GM18868 (cell line): ENCODE data around the gene RASA3.

ENCODE experiments used
- ATAC-seq: cut with Tn5 transposase; IDR thresholded peaks from one replicate; pipeline ENCODE4 v1.9.1; 2021; ENCODE audit warnings: mild to moderate bottlenecking, moderate library complexity; ENCODE audit not compliant: unreplicated experiment

RASA3 gene

GRCh38 chr13:114039471-114040141, 92.8 kb downstream of the RASA3 start:
- ATAC-seq: no peak

DNA sequence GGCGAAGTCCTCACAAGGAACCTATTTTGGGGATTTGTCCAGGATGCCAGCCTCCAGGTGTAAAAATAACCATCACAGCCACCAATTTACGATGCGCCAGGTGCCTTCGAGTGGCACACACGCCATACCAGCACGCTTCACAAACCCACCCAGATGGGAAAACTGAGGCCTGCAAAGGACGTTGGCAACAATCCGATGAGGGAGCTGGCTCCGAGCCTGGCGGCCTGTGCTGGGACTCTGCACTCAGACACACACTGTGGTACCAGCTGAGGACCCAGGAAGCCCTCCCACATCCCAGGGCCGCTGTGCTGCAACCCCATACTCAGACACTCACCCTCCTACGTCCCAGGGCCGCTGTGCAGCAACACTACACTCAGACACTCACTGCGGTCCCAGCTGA, 93.5 kb downstream of the RASA3 start:
- ATAC-seq: no peak

GRCh38 chr13:114038211-114038613, 94.2 kb downstream of the RASA3 start:
- no peak for ATAC-seq

DNA sequence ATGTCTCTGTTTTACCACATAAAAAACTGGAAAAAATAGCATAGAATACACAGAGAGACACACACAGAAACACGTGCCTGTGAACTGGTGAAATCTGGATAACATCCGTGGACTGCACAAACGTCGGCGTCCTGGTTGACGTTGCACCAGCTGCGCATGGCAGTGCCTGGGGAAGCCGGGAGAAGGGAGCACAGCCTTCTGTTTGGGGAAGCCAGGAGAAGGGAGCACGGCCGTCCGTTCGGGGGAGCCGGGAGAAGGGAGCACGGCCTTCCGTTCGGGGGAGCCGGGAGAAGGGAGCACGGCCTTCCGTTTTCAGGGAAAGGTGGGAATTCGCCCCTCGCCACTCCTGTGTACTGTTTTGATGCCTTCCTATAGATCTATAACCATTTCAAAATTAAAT, 94.7 kb downstream of the RASA3 start:
- ATAC-seq: no peak

- ATAC-seq: no peak
These were observed 96.6 kb downstream of the RASA3 start for GRCh38 chr13:114035583-114036531.

DNA sequence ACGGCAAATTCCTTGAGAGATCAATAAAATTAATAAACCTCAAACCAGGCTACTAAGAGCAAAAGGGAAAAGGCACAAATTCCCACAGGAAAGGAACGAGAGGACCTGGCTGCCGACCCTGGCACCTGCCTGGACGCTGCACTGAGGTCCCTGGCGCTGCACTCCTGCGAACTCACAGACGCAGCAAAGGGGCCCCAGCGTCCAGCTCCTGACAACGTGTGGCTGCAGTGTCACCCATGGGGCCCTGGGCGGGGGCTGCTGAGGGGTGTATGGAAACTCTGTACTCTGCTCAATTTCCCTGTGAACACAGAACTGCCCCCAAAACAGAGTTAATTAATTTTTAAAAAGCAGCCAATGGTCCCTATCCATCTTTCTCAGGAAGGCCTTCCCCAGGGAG, 97.2 kb downstream of the RASA3 start:
- ATAC-seq: no peak

DNA sequence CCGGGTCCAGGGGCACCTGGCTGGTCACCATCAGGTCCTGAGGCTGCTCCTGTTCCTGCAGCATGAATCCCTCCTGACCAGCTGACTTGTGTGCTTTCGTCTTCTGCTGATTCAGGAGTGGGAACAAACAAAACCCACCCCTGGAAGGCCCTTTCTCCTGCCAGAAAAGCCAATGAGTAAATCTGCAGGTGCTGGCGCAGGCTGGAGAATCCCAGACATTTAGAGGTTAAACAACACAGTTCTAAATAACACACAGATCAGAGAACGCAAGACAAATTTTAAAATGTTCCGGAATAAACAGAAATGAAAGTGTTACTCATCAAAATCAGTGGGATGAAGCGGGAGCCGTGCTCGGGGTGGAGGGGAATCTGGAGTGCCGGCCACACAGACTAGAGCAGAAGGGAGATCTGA, 97.9 kb downstream of the RASA3 start:
- ATAC-seq: no peak

DNA sequence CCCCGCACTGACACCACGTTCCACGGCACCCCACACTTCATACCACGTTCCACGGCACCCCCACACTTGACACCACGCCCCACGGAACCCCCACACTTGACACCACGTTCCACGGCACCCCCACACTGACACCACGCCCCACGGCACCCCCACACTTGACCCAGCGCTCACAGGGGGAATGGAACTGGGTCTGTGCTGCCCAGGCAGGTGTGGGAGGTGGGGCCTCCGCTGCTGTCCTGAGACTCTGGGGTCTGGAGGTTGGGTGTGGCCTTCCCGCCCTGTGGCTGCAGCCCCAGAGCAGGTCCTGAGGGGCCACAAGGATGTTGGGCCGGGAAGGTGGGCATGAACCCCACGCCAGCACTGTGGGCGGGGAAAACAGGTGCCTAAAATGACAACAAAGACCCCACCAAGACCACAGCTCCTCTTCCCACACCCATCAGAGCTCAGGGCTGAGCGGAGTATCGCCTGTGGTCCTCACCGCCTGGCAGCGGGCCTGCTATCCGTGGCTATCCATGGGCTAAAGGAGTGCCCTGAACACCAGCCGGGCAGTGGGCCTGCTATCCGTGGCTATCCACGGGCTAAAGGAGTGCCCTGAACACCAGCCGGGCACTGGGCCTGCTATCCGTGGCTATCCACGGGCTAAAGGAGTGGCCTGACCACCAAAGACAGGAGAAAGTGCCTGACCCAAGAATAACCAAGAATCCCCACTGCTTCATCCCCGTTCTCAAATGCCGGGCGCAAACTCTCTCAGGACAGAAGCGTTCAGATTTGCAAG, 98.7 kb downstream of the RASA3 start:
- ATAC-seq: no peak

DNA sequence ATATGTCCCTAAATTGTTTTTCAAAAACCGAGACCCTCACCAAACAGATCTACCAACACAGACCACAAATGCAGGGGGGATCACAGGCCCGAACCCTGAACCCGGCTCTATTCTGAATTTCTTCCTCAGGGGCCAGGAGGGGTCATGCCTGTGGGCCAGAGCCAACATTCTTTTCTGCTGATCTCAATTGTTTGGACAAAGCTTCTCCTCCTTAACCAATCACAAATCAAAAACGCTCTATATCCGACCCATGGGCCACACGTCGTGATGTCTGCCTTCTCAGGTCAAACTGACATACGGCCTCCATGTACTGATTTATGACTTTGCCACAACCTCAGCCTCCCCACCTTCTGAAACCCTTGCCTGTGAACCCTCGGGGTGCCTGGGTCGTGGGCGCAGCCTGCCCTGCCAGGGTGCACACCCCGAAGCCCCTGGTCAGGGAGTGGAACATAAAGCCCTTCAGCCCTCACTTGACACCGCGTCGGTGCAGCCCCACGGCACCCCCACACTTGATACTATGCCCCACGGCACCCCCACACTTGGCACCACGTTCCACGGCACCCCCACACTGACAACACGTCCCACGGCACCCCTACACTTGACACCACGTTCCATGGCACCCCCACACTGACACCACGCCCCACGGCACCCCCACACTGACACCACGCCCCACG, 100.2 kb downstream of the RASA3 start:
- ATAC-seq: no peak

GRCh38 chr13:114031631-114032030, 100.8 kb downstream of the RASA3 start:
- no peak for ATAC-seq

GRCh38 chr13:114030666-114031610, 101.5 kb downstream of the RASA3 start:
- ATAC-seq: no peak

- no peak for ATAC-seq
These were observed 102.4 kb downstream of the RASA3 start for GRCh38 chr13:114029866-114030625.

GRCh38 chr13:114027826-114028225, 104.6 kb downstream of the RASA3 start:
- ATAC-seq: no peak

DNA sequence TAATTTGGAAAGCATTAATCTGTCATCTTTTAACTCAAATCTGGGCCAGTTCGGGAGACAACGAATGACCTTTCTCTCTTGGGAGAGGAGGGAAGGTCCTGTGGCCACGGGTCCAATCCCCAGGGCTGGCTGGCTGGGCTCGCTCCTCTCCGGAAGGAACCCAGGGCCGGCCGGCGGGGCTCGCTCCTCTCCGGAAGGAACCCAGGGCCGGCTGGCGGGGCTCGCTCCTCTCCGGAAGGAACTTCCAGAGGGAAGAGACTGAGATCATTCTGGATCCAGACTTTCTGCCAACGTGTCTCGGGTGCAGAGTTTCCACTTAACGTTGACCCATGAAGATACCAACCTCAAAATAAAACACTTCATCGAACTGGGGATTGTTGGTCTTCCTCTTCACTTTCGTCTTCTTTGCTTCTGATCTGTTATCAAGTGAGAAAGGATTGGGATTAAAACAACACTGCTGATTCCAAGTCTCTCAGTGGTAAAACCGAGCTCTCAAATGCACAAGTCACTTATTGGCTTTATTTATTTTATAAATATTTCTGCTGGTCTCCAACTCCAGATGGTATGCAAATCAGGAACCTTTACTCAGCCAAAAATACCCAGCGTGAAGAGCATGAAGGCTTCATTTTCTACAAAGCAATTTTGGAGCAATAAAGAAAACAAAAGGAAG, 105.2 kb downstream of the RASA3 start:
- ATAC-seq: no peak

GRCh38 chr13:114026481-114026880, 105.9 kb downstream of the RASA3 start:
- no peak for ATAC-seq

GRCh38 chr13:114025714-114026431, 106.5 kb downstream of the RASA3 start:
- ATAC-seq: no peak

- ATAC-seq: no peak
These were observed 107.1 kb downstream of the RASA3 start for GRCh38 chr13:114025405-114025713.
